Caco-2 (cell line): ENCODE results near the gene SPOCK2. TPM values are rescaled to one million over a fixed set of nuclear protein-coding genes. Genes with fewer than 3 reads are reported as not detected.
A peak's percentile ranks its signal among the peaks of the same experiment; 100 is the strongest.
"Not testable (repeated sequence)": the region's sequence is repeated elsewhere in the genome, so short reads cannot be mapped to it uniquely, and the experiment has no call there.

Source experiments
- Bru-seq: library from RNA; stranded (reverse); fragments of 400-500 nt; gene quantifications from one replicate; lab custom pipeline; 2021; lab: Mats Ljungman, UMichigan
- BruChase-seq, 2 experiments: library from RNA; stranded (reverse); fragments of 400-500 nt; gene quantifications; one replicate each; lab custom pipeline; 2021; lab: Mats Ljungman, UMichigan
- BruUV-seq: library from RNA; stranded (reverse); fragments of 400-500 nt; replicated peaks from 2 replicates; lab custom pipeline; 2021; lab: Mats Ljungman, UMichigan
- CTCF ChIA-PET: fragments of 300-600 bp; sonication (Branson Sonifier 250); formaldehyde crosslinking; loops from one replicate; lab custom pipeline; 2022; ENCODE audit warnings: antibody characterized with exemption; lab: Charles Lee
- POLR2A ChIA-PET: fragments of 300-600 bp; sonication (Branson Sonifier 250); formaldehyde crosslinking; loops from one replicate; lab custom pipeline; 2022; ENCODE audit warnings: antibody characterized with exemption; lab: Charles Lee
- DNase-seq, 2 experiments: peaks; one replicate each; pipeline versions ENCODE4 v3.0.0 to v3.0.0-alpha.2; 2020 to 2022
- H3K27me3 ChIP-seq: replicated peaks from 2 replicates; pipeline ENCODE4 v1.6.0; 2011; ENCODE audit warnings: low read length; ENCODE audit not compliant: control insufficient read depth, insufficient read depth
- H3K36me3 ChIP-seq: 2 replicates; pipeline ENCODE4 v1.5.1; 2011; ENCODE audit warnings: low read length; ENCODE audit not compliant: control insufficient read depth, insufficient read depth
- H3K4me1 ChIP-seq: fragments of 250-450 bp; sonication (Bioruptor Pico); 2 replicates; pipeline ENCODE4 v1.5.1; 2020; ENCODE audit warnings: mild to moderate bottlenecking
- H3K4me3 ChIP-seq: 2 replicates; pipeline ENCODE4 v1.5.1; 2011; ENCODE audit warnings: low read depth, mild to moderate bottlenecking, control low read depth, low read length
- H3K9me3 ChIP-seq: fragments of 250-450 bp; sonication (Bioruptor Pico); 2 replicates; pipeline ENCODE4 v1.5.1; 2020; ENCODE audit warnings: mild to moderate bottlenecking, moderate library complexity
- H3K27ac Mint-ChIP-seq: one replicate; pipeline ENCODE4 v1.8.0; 2022; ENCODE audit warnings: mixed read lengths; ENCODE audit not compliant: unreplicated experiment
- H3K27me3 Mint-ChIP-seq: one replicate; pipeline ENCODE4 v1.8.0; 2022; ENCODE audit warnings: mixed read lengths; ENCODE audit not compliant: insufficient read depth, unreplicated experiment
- H3K36me3 Mint-ChIP-seq: one replicate; pipeline ENCODE4 v1.8.0; 2022; ENCODE audit warnings: mild to moderate bottlenecking, mixed read lengths; ENCODE audit not compliant: insufficient read depth, unreplicated experiment
- H3K4me1 Mint-ChIP-seq: one replicate; pipeline ENCODE4 v1.8.0; 2022; ENCODE audit warnings: low read depth, mixed read lengths; ENCODE audit not compliant: unreplicated experiment
- H3K4me3 Mint-ChIP-seq: one replicate; pipeline ENCODE4 v1.8.0; 2022; ENCODE audit warnings: mild to moderate bottlenecking, moderate library complexity, mixed read lengths; ENCODE audit not compliant: unreplicated experiment
- H3K9me3 Mint-ChIP-seq: one replicate; pipeline ENCODE4 v1.8.0; 2022; ENCODE audit warnings: mixed read lengths; ENCODE audit not compliant: unreplicated experiment
- CTCF ChIP-seq, 2 experiments: fragments of 200-600 bp in 1 of 2; IDR thresholded peaks; 1 replicate in 1 of 2; 2 replicates in 1 of 2; pipeline versions ENCODE4 v1.5.1 to v1.8.0; 2011 to 2022; ENCODE audit warnings: antibody characterized with exemption in 1 of 2, control low read depth in 1 of 2, inconsistent platforms in 1 of 2, low read depth in 1 of 2, low read length in 1 of 2, mild to moderate bottlenecking in 1 of 2, moderate library complexity in 1 of 2; ENCODE audit not compliant: insufficient read depth in 1 of 2, severe bottlenecking in 1 of 2, unreplicated experiment in 1 of 2
- intact Hi-C: fragments of 100-400 bp; cut with micrococcal nuclease; formaldehyde crosslinking; loops from one replicate; pipeline ENCODE4 v1.10.0; 2022; ENCODE audit not compliant: unreplicated experiment
- long read RNA-seq: library from polyadenylated mRNA; stranded (forward); transcript quantifications from one replicate; pipeline ENCODE4 v2.0.0, GENCODE V29; 2022
- total RNA-seq: library from RNA; stranded (reverse); gene quantifications from 2 replicates; pipeline ENCODE4 v1.2.3, GENCODE V29; 2022

SPOCK2 gene
- total RNA-seq (1.6 and 3.0 TPM in 2 replicates), Bru-seq, nascent RNA (percentile 35 among the genes with signal in this experiment), BruChase-seq, experiment 1, labeled RNA remaining after a 2-hour chase (percentile 38 among the genes with signal in this experiment), BruChase-seq, experiment 2, labeled RNA remaining after a 6-hour chase (percentile 46 among the genes with signal in this experiment)
- long read RNA-seq, partial matches to known transcripts = 0 of 1 reads
- long read RNA-seq, other reads (novel, unspliced or antisense) = 1 of 1 reads

- ChIA-PET POLR2A (no interaction called here), CTCF (interaction anchor here (0.5 to 1.7 kb wide), 2 partner anchors 26 to 40 kb away, joined by 4 to 5 read pairs; no protein-coding TSS in a partner anchor)
- H3K27me3 Mint-ChIP-seq = no peaks in the 10 kb centered on the region
- peak within 1 kb of the TSS; percentile 40 for H3K27ac Mint-ChIP-seq
- intact Hi-C loops = no loop called here
- Histone ChIP-seq H3K4me1 (peaks cover 19% of the 10 kb centered on the region), H3K4me3 (peak within 1 kb of the TSS; percentile 22), H3K36me3 (no peaks in the 10 kb centered on the region), H3K27me3 (no peaks in the 10 kb centered on the region), H3K9me3 (no peaks in the 10 kb centered on the region)
- TF ChIP-seq CTCF (IDR thresholded peaks at IDR 0.05; ENCODE audit: insufficient read depth in 1 of 2, low read depth in 1 of 2, low read length in 1 of 2, severe bottlenecking in 1 of 2, unreplicated experiment in 1 of 2) = no peak
- H3K4me3 Mint-ChIP-seq = peak within 1 kb of the TSS; percentile 68
- peaks cover 12% of the 10 kb centered on the region for H3K4me1 Mint-ChIP-seq
- H3K36me3 Mint-ChIP-seq = peaks cover 14% of the 10 kb centered on the region
- H3K9me3 Mint-ChIP-seq = no peaks in the 10 kb centered on the region
- no TSS peak for BruUV-seq
- no peak for DNase-seq
These were observed at the start of gene SPOCK2 for GRCh38 chr10:72087969-72088888. SPOCK2 (minus strand) TSS chr10:72088551; CDS start chr10:72088328, 223 bp downstream.

GRCh38 chr10:72137583-72137982 lies 49.2 kb upstream of the SPOCK2 start:
- H3K36me3 Mint-ChIP-seq = peaks cover 6% of the 10 kb centered on the region
- no peaks in the 10 kb centered on the region for H3K27me3 Mint-ChIP-seq
- no peak for TF ChIP-seq CTCF (IDR thresholded peaks at IDR 0.05; ENCODE audit: insufficient read depth in 1 of 2, low read depth in 1 of 2, low read length in 1 of 2, severe bottlenecking in 1 of 2, unreplicated experiment in 1 of 2)
- peaks cover 8% of the 10 kb centered on the region; the same call in 1 of the 2 replicates for H3K4me1 ChIP-seq
- no peaks in the 10 kb centered on the region for H3K27me3 ChIP-seq
- ChIA-PET POLR2A (no interaction called here), CTCF (no interaction called here)
- H3K27ac Mint-ChIP-seq = no peak overlapping the region
- H3K9me3 Mint-ChIP-seq = no peaks in the 10 kb centered on the region
- DNase-seq = no peak
- no peak overlapping the region for H3K4me3 ChIP-seq
- H3K9me3 ChIP-seq = no peaks in the 10 kb centered on the region
- H3K36me3 ChIP-seq = no peaks in the 10 kb centered on the region
- no peak overlapping the region for H3K4me3 Mint-ChIP-seq
- no TSS peak for BruUV-seq
- H3K4me1 Mint-ChIP-seq = peaks cover 22% of the 10 kb centered on the region
- intact Hi-C loops = no loop called here

- H3K4me3 ChIP-seq, H3K4me1 ChIP-seq, intact Hi-C loops, H3K36me3 Mint-ChIP-seq, H3K27ac Mint-ChIP-seq, H3K9me3 ChIP-seq, BruUV-seq, POLR2A ChIA-PET, H3K4me3 Mint-ChIP-seq, H3K27me3 Mint-ChIP-seq, H3K27me3 ChIP-seq, H3K36me3 ChIP-seq, H3K9me3 Mint-ChIP-seq: not testable (repeated sequence)
- peaks cover 22% of the 10 kb centered on the region for H3K4me1 Mint-ChIP-seq
- peak in 1 of 2 experiments; percentile 6 for DNase-seq
- CTCF ChIA-PET = interaction anchor here (1.5 kb wide), 1 partner anchor 10 kb away, joined by 6 read pairs; no protein-coding TSS in a partner anchor
These were observed 47.9 kb upstream of the SPOCK2 start for GRCh38 chr10:72136225-72136624.
